H1 (cell line): ENCODE data around the gene SYVN1. TPM values are rescaled to one million over a fixed set of nuclear protein-coding genes. Genes with fewer than 3 reads are reported as not detected.

ENCODE experiments used
- CTCF ChIA-PET: fragments of 300-600 bp; sonication (Branson Sonifier 250); formaldehyde crosslinking; loops from one replicate; lab custom pipeline; 2021; ENCODE audit not compliant: partially characterized antibody; lab: Charles Lee
- POLR2A ChIA-PET: fragments of 300-600 bp; sonication (Branson Sonifier 250); formaldehyde crosslinking; loops from one replicate; lab custom pipeline; 2021; ENCODE audit warnings: inconsistent platforms; ENCODE audit not compliant: partially characterized antibody; lab: Charles Lee
- DNase-seq, 2 experiments: peaks; one replicate each; pipeline versions ENCODE4 v3.0.0 to v3.0.0-alpha.2; 2010 to 2022; ENCODE audit warnings: low spot score in 2 of 2, low read depth in 1 of 2, mixed read lengths in 1 of 2
- FAIRE-seq: peaks from 2 replicates; lab custom pipeline; 2011; peaks lifted over from hg19 to GRCh38; lab: Jason Lieb, UNC
- H2AFZ ChIP-seq: 2 replicates; pipeline ENCODE4 v1.8.1; 2012; ENCODE audit warnings: low read length, inconsistent platforms
- H2AK5ac ChIP-seq: 2 replicates; pipeline ENCODE4 v1.6.1; 2013; ENCODE audit warnings: low read depth, low read length
- H2BK120ac ChIP-seq: replicated peaks from 2 replicates; pipeline ENCODE3; 2013; ENCODE audit warnings: low read depth, low read length, inconsistent platforms
- H2BK12ac ChIP-seq: 2 replicates; pipeline ENCODE4 v1.6.1; 2013; ENCODE audit warnings: low read depth, low read length
- H2BK15ac ChIP-seq: 2 replicates; pipeline ENCODE4 v1.6.1; 2013; ENCODE audit warnings: low read length
- H2BK20ac ChIP-seq: 2 replicates; pipeline ENCODE4 v1.6.1; 2013; ENCODE audit warnings: low read length
- H2BK5ac ChIP-seq: 2 replicates; pipeline ENCODE4 v1.6.1; 2013; ENCODE audit warnings: low read depth, low read length
- H3K14ac ChIP-seq: 2 replicates; pipeline ENCODE4 v1.6.1; 2013; ENCODE audit warnings: inconsistent platforms; ENCODE audit not compliant: insufficient read length
- H3K18ac ChIP-seq: 2 replicates; pipeline ENCODE4 v1.6.1; 2013; ENCODE audit warnings: low read length; ENCODE audit errors: extremely low read depth
- H3K23ac ChIP-seq: 2 replicates; pipeline ENCODE4 v1.6.1; 2013; ENCODE audit warnings: inconsistent platforms; ENCODE audit not compliant: insufficient read length
- H3K23me2 ChIP-seq: 2 replicates; pipeline ENCODE4 v1.6.1; 2013; ENCODE audit warnings: low read depth, low read length
- H3K27ac ChIP-seq: 2 replicates; pipeline ENCODE4 v1.6.1; 2011; ENCODE audit warnings: low read depth, low read length, inconsistent platforms
- H3K27me3 ChIP-seq, 4 experiments: replicated peaks in 1 of 4; 1 replicate in 1 of 4; 2 replicates in 3 of 4; pipeline versions ENCODE4 v1.6.1 to v1.8.1; 2011 to 2013; ENCODE audit warnings: low read length in 3 of 4, mild to moderate bottlenecking in 3 of 4, inconsistent platforms in 2 of 4, mixed read lengths in 2 of 4, moderate library complexity in 1 of 4; ENCODE audit not compliant: control insufficient read depth in 3 of 4, insufficient read depth in 3 of 4; ENCODE audit errors: extremely low read depth in 1 of 4
- H3K36me3 ChIP-seq, 4 experiments: 2 replicates each; pipeline versions ENCODE4 v1.6.1 to v1.8.1; 2011 to 2013; ENCODE audit warnings: mild to moderate bottlenecking in 4 of 4, low read length in 3 of 4, moderate library complexity in 2 of 4, control low read depth in 1 of 4, inconsistent platforms in 1 of 4; ENCODE audit not compliant: insufficient read depth in 4 of 4, control insufficient read depth in 2 of 4
- H3K4ac ChIP-seq: replicated peaks from 2 replicates; pipeline ENCODE3; 2013; ENCODE audit warnings: low read length, low read depth, mixed read lengths, inconsistent platforms; ENCODE audit not compliant: insufficient read length
- H3K4me1 ChIP-seq, 4 experiments: replicated peaks in 1 of 4; 1 replicate in 1 of 4; 2 replicates in 3 of 4; pipeline versions ENCODE4 v1.6.1 to v1.8.1; 2011 to 2013; ENCODE audit warnings: low read length in 3 of 4, inconsistent platforms in 2 of 4, mixed read lengths in 1 of 4; ENCODE audit not compliant: insufficient read depth in 4 of 4, control insufficient read depth in 3 of 4
- H3K4me2 ChIP-seq, 2 experiments: 2 replicates each; pipeline versions ENCODE4 v1.6.1 to v1.8.1; 2011 to 2013; ENCODE audit warnings: low read depth in 2 of 2, low read length in 2 of 2, control low read depth in 1 of 2, inconsistent platforms in 1 of 2, mild to moderate bottlenecking in 1 of 2; ENCODE audit not compliant: insufficient read depth in 1 of 2
- H3K4me3 ChIP-seq, 4 experiments: fragments of 200-600, 300-600 bp in 1 of 4; sonication (generic), shearing (Covaris generic), sonication (Bioruptor Twin) in 1 of 4; 2 replicates each; pipeline versions ENCODE4 v1.5.1 to v1.8.1; 2011 to 2016; ENCODE audit warnings: low read length in 4 of 4, low read depth in 3 of 4, control low read depth in 2 of 4, inconsistent platforms in 2 of 4, mild to moderate bottlenecking in 2 of 4, mixed read lengths in 1 of 4, moderate library complexity in 1 of 4; ENCODE audit not compliant: insufficient read depth in 2 of 4; ENCODE audit errors: extremely low read depth in 1 of 4
- H3K56ac ChIP-seq: replicated peaks from 2 replicates; pipeline ENCODE3; 2013; ENCODE audit warnings: low read depth, mild to moderate bottlenecking, mixed read lengths, low read length, inconsistent platforms; ENCODE audit not compliant: insufficient read length
- H3K79me1 ChIP-seq: 2 replicates; pipeline ENCODE4 v1.6.1; 2013; ENCODE audit warnings: low read depth, low read length, control low read depth
- H3K79me2 ChIP-seq, 2 experiments: 2 replicates each; pipeline versions ENCODE4 v1.6.1 to v1.8.1; 2012 to 2013; ENCODE audit warnings: low read length in 2 of 2, mild to moderate bottlenecking in 2 of 2, inconsistent platforms in 1 of 2; ENCODE audit not compliant: insufficient read depth in 2 of 2, control insufficient read depth in 1 of 2
- H3K9ac ChIP-seq, 4 experiments: replicated peaks in 1 of 4; 1 replicate in 1 of 4; 2 replicates in 3 of 4; pipeline versions ENCODE4 v1.6.1 to v1.8.1; 2011 to 2013; ENCODE audit warnings: low read depth in 3 of 4, low read length in 3 of 4, control low read depth in 2 of 4, mild to moderate bottlenecking in 2 of 4, moderate library complexity in 2 of 4, inconsistent platforms in 1 of 4; ENCODE audit errors: extremely low read depth in 1 of 4
- H3K9me3 ChIP-seq, 2 experiments: 2 replicates each; pipeline versions ENCODE4 v1.6.1 to v1.8.1; 2012 to 2013; ENCODE audit warnings: mild to moderate bottlenecking in 2 of 2, moderate library complexity in 2 of 2, control low read depth in 1 of 2, inconsistent platforms in 1 of 2, low read depth in 1 of 2, low read length in 1 of 2, mixed read lengths in 1 of 2; ENCODE audit not compliant: insufficient read depth in 2 of 2
- H4K20me1 ChIP-seq, 2 experiments: replicated peaks in 1 of 2; 2 replicates each; pipeline versions ENCODE3 to v1.8.1; 2011 to 2013; ENCODE audit warnings: inconsistent platforms in 2 of 2, low read length in 2 of 2, mild to moderate bottlenecking in 1 of 2; ENCODE audit not compliant: insufficient read depth in 2 of 2, control insufficient read depth in 1 of 2
- H4K5ac ChIP-seq: 2 replicates; pipeline ENCODE4 v1.6.1; 2013; ENCODE audit warnings: low read length, low read depth, mixed read lengths, inconsistent platforms; ENCODE audit not compliant: insufficient read length
- H4K8ac ChIP-seq: 2 replicates; pipeline ENCODE4 v1.8.0; 2013; ENCODE audit warnings: mild to moderate bottlenecking, moderate library complexity, low read length, inconsistent platforms; ENCODE audit not compliant: insufficient read depth; ENCODE audit errors: extremely low read depth
- H4K91ac ChIP-seq: replicated peaks from 2 replicates; pipeline ENCODE3; 2013; ENCODE audit warnings: low read length, mixed read lengths, inconsistent platforms; ENCODE audit not compliant: insufficient read length
- CBX8 ChIP-seq: fragments of 300-800, 300-1000 bp; sonication (generic); IDR thresholded peaks from 2 replicates; pipeline ENCODE4 v1.7.1; 2016; ENCODE audit warnings: low read depth, low read length, borderline replicate concordance
- KDM4A ChIP-seq: IDR thresholded peaks from one replicate; pipeline ENCODE4 v1.7.1; 2012; ENCODE audit warnings: low read depth, mild to moderate bottlenecking, moderate library complexity, low read length, inconsistent platforms; ENCODE audit not compliant: severe bottlenecking
- WGBS, 2 experiments: shearing (Covaris generic) in 1 of 2; methylation state at CpG; one replicate each; pipeline versions ENCODE4 v1.1.6 to v1.1.7; 2013 to 2015; ENCODE audit warnings: low lambda C conversion rate in 2 of 2, mixed read lengths in 2 of 2, inconsistent platforms in 1 of 2, low coverage in 1 of 2, missing lambda C conversion rate in 1 of 2; ENCODE audit not compliant: insufficient replicate concordance in 2 of 2, insufficient coverage in 1 of 2, insufficient read length in 1 of 2; ENCODE audit errors: extremely low coverage in 1 of 2, missing lambda C conversion rate in 1 of 2; 5-methylcytosine and 5-hydroxymethylcytosine counted together
- polyA plus RNA-seq, 7 experiments: library from polyadenylated mRNA; depleted of rRNA in 3 of 7; stranded (reverse) in 5 of 7; unstranded in 2 of 7; fragments of >200 nt in 5 of 7; fragments of 200-250 nt in 2 of 7; gene quantifications; 1 replicate in 5 of 7; 2 replicates in 1 of 7; 4 replicates in 1 of 7; pipeline versions ENCODE4 v1.2.1 to v1.2.3, GENCODE V29; 2011 to 2013; ENCODE audit warnings: missing spikeins in 2 of 7, mixed read lengths in 2 of 7
- total RNA-seq: library from RNA; stranded (reverse); fragmentation: NEBNext Ultra II Directional; extraction: Animal tissue kit (Norgen Biotek cat#: 25700); gene quantifications from 2 replicates; pipeline ENCODE4 v1.2.1, GENCODE V29; 2021
- TF ChIP-seq, protein P1 (sequence below): IDR thresholded peaks from 2 replicates; pipeline ENCODE4 v1.6.1; 2012; ENCODE audit warnings: inconsistent platforms
- TF ChIP-seq, protein P2 (sequence below): IDR thresholded peaks from 2 replicates; pipeline ENCODE4 v1.6.1; 2012; ENCODE audit warnings: inconsistent platforms

SYVN1 gene
- total and polyA plus RNA-seq, 2 of the 8 experiments (the other 6 are each of a cell fraction or from before 2014, with no cell fraction given), result 27.8 to 29.4 TPM

DNA sequence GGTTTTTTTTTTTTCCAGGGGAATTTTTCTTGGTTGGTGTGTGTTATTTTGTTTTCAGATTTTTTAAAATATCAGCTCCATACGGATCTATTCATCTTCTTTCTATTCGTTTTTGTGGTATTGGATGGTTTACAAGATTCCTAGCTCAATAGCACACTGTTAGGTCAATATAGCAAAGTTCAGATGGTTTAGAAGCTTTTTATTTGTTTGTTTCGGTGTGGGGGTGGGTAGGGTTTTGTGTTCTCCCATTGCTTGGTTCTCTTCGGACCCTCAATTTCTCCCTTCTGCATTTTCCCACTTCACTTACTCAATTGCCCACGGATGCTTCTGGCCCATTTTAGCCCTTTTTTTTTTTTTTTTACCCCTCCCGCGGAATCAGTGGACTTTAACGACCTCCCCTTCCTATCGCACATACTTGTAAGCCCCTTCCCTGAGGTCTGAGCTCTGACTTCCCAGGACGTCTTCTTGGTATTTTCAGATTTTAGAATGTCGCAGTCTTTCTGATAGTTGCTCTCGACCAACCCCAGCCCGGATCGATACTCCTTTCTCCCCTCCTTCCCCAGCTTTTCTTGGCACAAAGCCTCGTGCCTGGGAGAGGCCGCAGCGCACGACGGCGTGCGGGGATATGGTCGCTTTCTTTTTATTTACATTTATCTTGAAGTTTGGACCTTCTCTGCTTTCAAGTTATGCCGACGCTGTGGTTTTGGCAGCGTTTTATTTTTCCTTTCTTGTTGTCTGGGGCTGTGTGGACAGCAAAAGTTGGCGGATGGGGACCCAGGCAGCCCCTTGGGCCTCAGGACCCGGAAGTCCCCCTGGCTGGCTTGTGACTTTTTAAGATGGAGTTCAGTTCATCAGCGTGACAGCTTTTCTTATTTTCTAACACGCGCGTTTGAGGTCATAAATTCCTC lies 31.3 kb upstream of the SYVN1 start:
- Histone ChIP-seq H3K9ac (no peak overlapping the region), H3K79me1 (no peaks in the 10 kb centered on the region), H3K4me3 (no peak overlapping the region), H3K36me3 (no peaks in the 10 kb centered on the region), H2BK120ac (no peak overlapping the region), H2BK15ac (no peak overlapping the region), H3K56ac (no peak overlapping the region), H3K79me2 (no peaks in the 10 kb centered on the region), H2BK5ac (no peak overlapping the region), H4K20me1 (no peaks in the 10 kb centered on the region), H2AFZ (peak overlapping the region; percentile 91), H3K18ac (peak overlapping the region; percentile 60), H3K27ac (no peak overlapping the region), H3K23me2 (no peaks in the 10 kb centered on the region; the same call in 1 of the 2 replicates), H4K91ac (no peak overlapping the region), H3K9me3 (no peaks in the 10 kb centered on the region), H2AK5ac (no peak overlapping the region), H3K14ac (no peak overlapping the region), H4K5ac (no peak overlapping the region), H2BK12ac (no peak overlapping the region), H3K23ac (no peak overlapping the region), H2BK20ac (no peak overlapping the region), H3K4me1 (peaks cover 0 to 6% (median 1%) of the 10 kb centered on the region in 4 experiments; a peak in 2 of 7 replicates), H3K4me2 (no peak overlapping the region), H3K27me3 (no peaks in the 10 kb centered on the region), H3K4ac (no peak overlapping the region), H4K8ac (no peak overlapping the region; the same call in 1 of the 2 replicates)
- ChIA-PET POLR2A (interaction anchor here (0.5 to 2.6 kb wide), 6 partner anchors 15 to 97 kb away, joined by 3 to 7 read pairs (median 3); no protein-coding TSS in a partner anchor), CTCF (interaction anchor here (0.8 to 1.5 kb wide), 5 partner anchors 16 to 89 kb away, joined by 3 to 4 read pairs (median 4); partner anchors contain the start of gene CAPN1)
- no peak for FAIRE-seq
- no peak for DNase-seq
- WGBS, 2 experiments, result 84% methylated on average over 31 of the region's 31 CpGs; no CpG with 5 or more reads in 1 of the 2 experiments
- TF ChIP-seq CBX8 (no peak), KDM4A (no peak)
- TF ChIP-seq, protein P1, sequence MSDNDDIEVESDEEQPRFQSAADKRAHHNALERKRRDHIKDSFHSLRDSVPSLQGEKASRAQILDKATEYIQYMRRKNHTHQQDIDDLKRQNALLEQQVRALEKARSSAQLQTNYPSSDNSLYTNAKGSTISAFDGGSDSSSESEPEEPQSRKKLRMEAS, result peak; percentile 67; the same call in 1 of the 2 replicates
- TF ChIP-seq, protein P2, sequence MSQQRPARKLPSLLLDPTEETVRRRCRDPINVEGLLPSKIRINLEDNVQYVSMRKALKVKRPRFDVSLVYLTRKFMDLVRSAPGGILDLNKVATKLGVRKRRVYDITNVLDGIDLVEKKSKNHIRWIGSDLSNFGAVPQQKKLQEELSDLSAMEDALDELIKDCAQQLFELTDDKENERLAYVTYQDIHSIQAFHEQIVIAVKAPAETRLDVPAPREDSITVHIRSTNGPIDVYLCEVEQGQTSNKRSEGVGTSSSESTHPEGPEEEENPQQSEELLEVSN, result peak; percentile 72; the same call in 1 of the 2 replicates
